WTC11 (cell line): ENCODE measurements around the gene TLE3. TPM values are rescaled to one million over a fixed set of nuclear protein-coding genes. Genes with fewer than 3 reads are reported as not detected.

Source experiments
- CREM ChIP-seq: sonication (generic); formaldehyde crosslinking; IDR thresholded peaks from 2 replicates; pipeline ENCODE4 v1.8.1; 2022; ENCODE audit warnings: mild to moderate bottlenecking, missing genetic modification reagents, moderate library complexity
- E2F5 ChIP-seq: sonication (generic); formaldehyde crosslinking; IDR thresholded peaks from 2 replicates; pipeline ENCODE4 v1.8.1; 2022; ENCODE audit warnings: mild to moderate bottlenecking, moderate library complexity, missing genetic modification reagents
- ELF4 ChIP-seq: sonication (generic); formaldehyde crosslinking; IDR thresholded peaks from 2 replicates; pipeline ENCODE4 v1.8.1; 2022; ENCODE audit warnings: low read depth, mild to moderate bottlenecking, moderate library complexity, missing genetic modification reagents
- EMX1 ChIP-seq: fragments of 250-450 bp; sonication (Bioruptor Pico); IDR thresholded peaks from 2 replicates; pipeline ENCODE4 v1.8.0; 2021; ENCODE audit warnings: mild to moderate bottlenecking
- FOXJ3 ChIP-seq: sonication (generic); formaldehyde crosslinking; IDR thresholded peaks from 2 replicates; pipeline ENCODE4 v1.9.0; 2021; ENCODE audit warnings: missing genetic modification reagents, mild to moderate bottlenecking, borderline replicate concordance
- IRF2 ChIP-seq: sonication (generic); formaldehyde crosslinking; IDR thresholded peaks from 2 replicates; pipeline ENCODE4 v1.8.0; 2022; ENCODE audit warnings: low read depth, missing genetic modification reagents, borderline replicate concordance
- JAZF1 ChIP-seq: fragments of 250-450 bp; sonication (Bioruptor Pico); IDR thresholded peaks from 2 replicates; pipeline ENCODE4 v1.9.0; 2021; ENCODE audit warnings: moderate library complexity, mild to moderate bottlenecking, inconsistent platforms
- JUN ChIP-seq: sonication (generic); formaldehyde crosslinking; IDR thresholded peaks from 2 replicates; pipeline ENCODE4 v1.8.0; 2023; ENCODE audit warnings: mild to moderate bottlenecking, missing genetic modification reagents
- MAX ChIP-seq: sonication (generic); formaldehyde crosslinking; IDR thresholded peaks from 2 replicates; pipeline ENCODE4 v1.8.0; 2022; ENCODE audit warnings: mild to moderate bottlenecking, missing genetic modification reagents
- MLX ChIP-seq: sonication (generic); formaldehyde crosslinking; IDR thresholded peaks from 2 replicates; pipeline ENCODE4 v1.8.1; 2023; ENCODE audit warnings: mild to moderate bottlenecking, missing genetic modification reagents, moderate library complexity
- MYBL2 ChIP-seq: sonication (generic); formaldehyde crosslinking; IDR thresholded peaks from 2 replicates; pipeline ENCODE4 v1.8.1; 2023; ENCODE audit warnings: mild to moderate bottlenecking, moderate library complexity, missing genetic modification reagents
- NFE2L1 ChIP-seq: sonication (generic); formaldehyde crosslinking; IDR thresholded peaks from 2 replicates; pipeline ENCODE4 v1.8.1; 2023; ENCODE audit warnings: missing genetic modification reagents
- NR2C2 ChIP-seq: sonication (generic); formaldehyde crosslinking; IDR thresholded peaks from 2 replicates; pipeline ENCODE4 v1.8.0; 2022; ENCODE audit warnings: mild to moderate bottlenecking, missing genetic modification reagents
- PRDM15 ChIP-seq: sonication (generic); formaldehyde crosslinking; IDR thresholded peaks from 2 replicates; pipeline ENCODE4 v1.8.0; 2022; ENCODE audit warnings: missing genetic modification reagents
- RORB ChIP-seq: fragments of 250-450 bp; sonication (Bioruptor Pico); IDR thresholded peaks from 2 replicates; pipeline ENCODE4 v1.9.0; 2021; ENCODE audit warnings: mild to moderate bottlenecking
- SP1 ChIP-seq: sonication (generic); formaldehyde crosslinking; conservative IDR thresholded peaks from 2 replicates; pipeline ENCODE4 v1.8.1; 2022; ENCODE audit warnings: missing genetic modification reagents
- TEAD4 ChIP-seq: sonication (generic); formaldehyde crosslinking; IDR thresholded peaks from 2 replicates; pipeline ENCODE4 v1.8.0; 2022; ENCODE audit warnings: mild to moderate bottlenecking, missing genetic modification reagents
- TP53 ChIP-seq: sonication (generic); formaldehyde crosslinking; IDR thresholded peaks from 2 replicates; pipeline ENCODE4 v1.8.1; 2023; ENCODE audit warnings: mild to moderate bottlenecking, missing genetic modification reagents
- USF2 ChIP-seq: sonication (generic); formaldehyde crosslinking; IDR thresholded peaks from 2 replicates; pipeline ENCODE4 v1.8.1; 2023; ENCODE audit warnings: mild to moderate bottlenecking, missing genetic modification reagents, moderate library complexity
- ZBTB43 ChIP-seq: sonication (generic); formaldehyde crosslinking; IDR thresholded peaks from 2 replicates; pipeline ENCODE4 v1.8.1; 2023; ENCODE audit warnings: mild to moderate bottlenecking, missing genetic modification reagents
- ZNF281 ChIP-seq: sonication (generic); formaldehyde crosslinking; IDR thresholded peaks from 2 replicates; pipeline ENCODE4 v1.8.0; 2023; ENCODE audit warnings: mild to moderate bottlenecking, missing genetic modification reagents
- ZNF423 ChIP-seq: fragments of 250-450 bp; sonication (Bioruptor Pico); IDR thresholded peaks from 2 replicates; pipeline ENCODE4 v2.1.2; 2022; ENCODE audit warnings: mild to moderate bottlenecking, moderate library complexity
- ZNF671 ChIP-seq: fragments of 250-450 bp; sonication (Bioruptor Pico); IDR thresholded peaks from 2 replicates; pipeline ENCODE4 v1.8.0; 2021; ENCODE audit warnings: mild to moderate bottlenecking
- total RNA-seq: library from RNA; stranded (reverse); gene quantifications from 3 replicates; pipeline ENCODE4 v1.2.3, GENCODE V29; 2021

The TLE3 gene
- total RNA-seq, 1 experiment from 2014 or later: 78.7 TPM

- TF ChIP-seq ZNF281 (CRISPR knock-in tag) (no peak), ZBTB43 (CRISPR knock-in tag) (0 out of 2 replicates have a peak, but pooled peaks have one; percentile 62), NR2C2 (CRISPR knock-in tag) (no peak), MAX (CRISPR knock-in tag) (peak; percentile 82), JAZF1 (CRISPR knock-in tag) (no peak), JUN (CRISPR knock-in tag) (no peak), CREM (CRISPR knock-in tag) (no peak; the same call in 1 of the 2 replicates), RORB (CRISPR knock-in tag) (no peak), IRF2 (CRISPR knock-in tag) (no peak), TEAD4 (CRISPR knock-in tag) (no peak), EMX1 (no peak), MYBL2 (CRISPR knock-in tag) (0 out of 2 replicates have a peak, but pooled peaks have one; percentile 46), USF2 (CRISPR knock-in tag) (no peak), ZNF423 (CRISPR knock-in tag) (peak; percentile 48; the same call in 1 of the 2 replicates), ZNF671 (no peak), PRDM15 (CRISPR knock-in tag) (no peak), E2F5 (CRISPR knock-in tag) (no peak), NFE2L1 (CRISPR knock-in tag) (0 out of 2 replicates have a peak, but pooled peaks have one; percentile 17), ELF4 (no peak), SP1 (CRISPR knock-in tag) (0 out of 2 replicates have a peak, but pooled peaks have one; percentile 28), MLX (CRISPR knock-in tag) (no peak), FOXJ3 (CRISPR knock-in tag) (no peak), TP53 (CRISPR knock-in tag) (no peak)
Observed at GRCh38 chr15:70014860-70015490, 82.7 kb downstream of the TLE3 start (continued).
